ENCODE measurements around the gene ZNF473.
A peak's percentile ranks its signal among the peaks of the same experiment; 100 is the strongest.

- TF ChIP-seq CTCF (IDR thresholded peaks at IDR 0.05): no peak
- peak; percentile 72 for TF ChIP-seq POLR2AphosphoS5 (IDR thresholded peaks at IDR 0.05; ENCODE audit: low read depth, low read length)
- no peak for TF ChIP-seq REST (IDR thresholded peaks at IDR 0.05; ENCODE audit: insufficient read depth in 1 of 2, low read depth in 2 of 2, low read length in 1 of 2)
Observed at GRCh38 chr19:50025022-50025793, 597 bp upstream of the ZNF473 start, which contains the start of gene VRK3.

All from Panc1 (cell line).